DMS53 treated with DMSO at 0.1 percent for 48 hours (cell line): ENCODE data around the gene SMIM3.
"Not testable (repeated sequence)": the region's sequence is repeated elsewhere in the genome, so short reads cannot be mapped to it uniquely, and the experiment has no call there.

Source experiments
- DNase-seq: peaks from one replicate; lab custom pipeline; 2025; ENCODE audit not compliant: unreplicated experiment; lab: John Stamatoyannopoulos, UW

SMIM3 gene

GRCh38 chr5:150793423-150793888, 14.9 kb downstream of the SMIM3 start:
- not testable (repeated sequence) for DNase-seq

DNA sequence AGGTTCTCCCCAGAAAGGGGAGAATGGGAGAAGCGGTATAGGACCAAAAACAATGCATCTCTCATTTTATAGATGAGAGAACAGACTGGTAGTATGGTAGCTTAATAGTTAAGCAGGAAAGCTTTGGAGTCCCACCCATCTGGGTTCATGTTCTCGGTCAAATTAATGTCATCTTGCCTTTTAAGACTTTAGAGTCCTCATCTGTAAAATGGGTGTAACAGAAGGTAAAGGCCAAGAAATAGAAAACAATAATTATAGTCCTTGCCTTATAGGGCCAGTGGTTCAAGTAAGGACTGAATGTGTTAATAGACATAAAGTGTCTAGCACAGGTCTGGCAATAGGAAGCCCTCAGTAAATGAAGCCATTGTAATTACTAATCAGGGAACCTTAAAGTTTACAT, 16.4 kb downstream of the SMIM3 start:
- no peak for DNase-seq

- DNase-seq, result no peak
Measured at GRCh38 chr5:150797384-150797783, 18.8 kb downstream of the SMIM3 start.

- DNase-seq, result peak; percentile 80
Measured at GRCh38 chr5:150801117-150801927, 22.8 kb downstream of the SMIM3 start.

DNA sequence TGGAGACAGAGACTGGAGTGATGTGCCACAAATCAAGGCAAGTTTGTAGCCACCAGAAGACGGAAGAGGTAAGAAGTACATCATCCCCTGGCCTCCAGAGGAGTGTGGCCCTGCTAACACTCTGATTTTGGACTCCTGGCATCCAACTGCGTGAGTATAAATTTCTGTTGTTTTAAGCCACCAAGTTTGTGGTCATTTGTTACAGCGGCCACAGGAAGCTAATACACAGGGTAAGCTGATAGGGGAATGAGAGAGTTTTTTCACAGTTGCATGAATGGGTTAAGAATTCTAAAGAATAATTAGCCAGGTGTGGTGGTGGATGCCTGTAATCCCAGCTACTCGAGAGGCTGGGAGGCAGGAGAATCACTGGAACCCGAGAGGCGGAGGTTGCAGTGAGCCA, 25.8 kb downstream of the SMIM3 start:
- DNase-seq, result no peak

DNA sequence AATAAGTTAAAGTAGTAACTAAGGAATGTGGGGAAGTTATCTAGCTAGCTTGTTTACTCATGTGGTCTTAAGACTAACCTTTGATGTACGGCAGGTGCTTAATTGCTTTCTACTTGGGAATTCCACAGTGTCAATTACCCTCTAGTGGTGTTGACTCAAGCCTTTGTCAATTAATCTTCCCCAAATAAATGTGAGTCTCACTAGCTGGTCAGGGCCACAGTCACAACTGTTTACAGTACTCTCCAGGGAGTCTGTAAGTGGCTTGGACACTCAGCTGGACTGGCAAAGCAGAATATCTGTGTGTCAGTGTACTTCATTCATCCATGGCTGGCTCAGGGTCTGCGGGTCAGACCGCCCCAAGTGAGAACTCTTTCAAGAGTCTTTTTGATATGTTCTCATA, 30.8 kb downstream of the SMIM3 start:
- peak; percentile 94 for DNase-seq

DNA sequence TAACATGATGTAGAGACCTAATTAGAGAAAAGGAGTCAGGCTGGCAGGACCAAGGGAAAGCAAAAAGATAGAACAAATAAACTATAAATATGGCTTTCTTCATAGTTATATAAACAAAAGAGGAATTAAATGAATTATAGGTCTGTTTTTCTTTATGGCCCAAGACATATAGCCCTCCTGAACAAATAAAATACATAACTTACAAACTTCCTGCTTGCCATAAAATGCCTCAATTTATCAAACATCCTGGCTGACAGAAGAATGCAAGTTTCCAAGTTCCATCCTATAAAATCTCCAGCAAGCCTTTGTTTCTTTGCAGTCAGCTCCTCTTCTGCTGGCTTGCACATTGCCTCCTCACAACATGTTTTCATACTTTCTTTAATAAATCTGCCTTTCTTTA, 36.5 kb downstream of the SMIM3 start:
- no peak for DNase-seq

DNA sequence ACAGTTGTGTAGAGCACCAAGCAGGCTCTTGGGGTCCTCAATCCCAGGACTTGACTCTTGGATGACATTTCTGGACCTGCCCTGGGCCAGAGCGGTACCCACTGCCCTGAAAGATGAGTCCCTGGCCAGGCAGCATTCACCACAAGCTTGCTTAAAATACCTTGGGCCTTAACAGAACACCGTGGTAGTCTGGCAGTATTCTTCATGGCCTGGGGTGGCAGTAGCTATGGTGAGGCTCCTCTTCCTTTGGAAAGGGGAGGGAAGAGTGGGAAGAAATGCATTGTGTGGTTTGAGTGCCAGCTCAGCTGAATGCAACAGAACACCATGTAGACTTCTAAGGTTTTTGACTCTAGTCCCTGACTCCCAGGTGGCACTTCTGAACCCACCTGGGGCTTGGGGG, 38.4 kb downstream of the SMIM3 start:
- no peak for DNase-seq

- DNase-seq, result no peak
Measured at GRCh38 chr5:150829744-150830143, 51.2 kb downstream of the SMIM3 start.

DNA sequence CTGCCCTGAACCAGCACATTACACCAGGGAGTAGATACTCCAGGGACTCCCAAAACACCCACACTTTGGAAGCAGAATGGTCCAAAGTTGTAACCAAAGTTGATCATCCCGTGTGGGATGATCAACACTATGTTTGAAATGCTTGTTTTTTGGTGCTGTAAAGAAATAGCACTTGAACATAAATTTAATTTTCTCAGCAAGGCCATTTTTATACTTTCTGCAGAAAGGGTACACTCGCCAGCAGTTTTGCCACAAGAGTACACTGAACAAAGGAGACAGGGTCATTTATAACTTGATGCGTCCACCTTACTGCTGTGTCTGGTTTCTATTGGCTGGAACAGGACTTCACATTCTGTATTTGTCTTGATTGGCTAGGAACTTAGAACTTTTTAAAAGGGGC, 53.3 kb downstream of the SMIM3 start:
- not testable (repeated sequence) for DNase-seq

- DNase-seq, result no peak
Measured at GRCh38 chr5:150836064-150836463, 57.5 kb downstream of the SMIM3 start.

DNA sequence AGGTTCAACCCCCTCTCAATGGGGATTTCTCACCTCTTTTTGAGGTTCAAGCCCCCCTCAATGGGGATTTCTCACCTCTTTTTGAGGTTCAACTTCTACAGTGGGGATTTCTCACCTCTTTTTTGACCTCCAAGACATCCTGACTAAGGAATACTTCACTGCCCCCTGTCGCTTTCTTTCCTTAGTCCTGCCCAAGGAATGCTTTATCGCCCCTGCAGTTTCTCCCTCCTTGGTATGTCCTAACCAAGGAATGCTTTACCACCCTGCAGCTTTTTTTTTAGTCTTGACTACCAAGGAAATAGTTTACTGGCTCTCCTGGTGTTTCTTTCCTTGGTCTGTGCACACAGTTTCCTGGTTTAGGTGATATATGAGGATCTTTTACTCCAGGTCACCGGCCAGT, 58.1 kb downstream of the SMIM3 start:
- no peak for DNase-seq

DNA sequence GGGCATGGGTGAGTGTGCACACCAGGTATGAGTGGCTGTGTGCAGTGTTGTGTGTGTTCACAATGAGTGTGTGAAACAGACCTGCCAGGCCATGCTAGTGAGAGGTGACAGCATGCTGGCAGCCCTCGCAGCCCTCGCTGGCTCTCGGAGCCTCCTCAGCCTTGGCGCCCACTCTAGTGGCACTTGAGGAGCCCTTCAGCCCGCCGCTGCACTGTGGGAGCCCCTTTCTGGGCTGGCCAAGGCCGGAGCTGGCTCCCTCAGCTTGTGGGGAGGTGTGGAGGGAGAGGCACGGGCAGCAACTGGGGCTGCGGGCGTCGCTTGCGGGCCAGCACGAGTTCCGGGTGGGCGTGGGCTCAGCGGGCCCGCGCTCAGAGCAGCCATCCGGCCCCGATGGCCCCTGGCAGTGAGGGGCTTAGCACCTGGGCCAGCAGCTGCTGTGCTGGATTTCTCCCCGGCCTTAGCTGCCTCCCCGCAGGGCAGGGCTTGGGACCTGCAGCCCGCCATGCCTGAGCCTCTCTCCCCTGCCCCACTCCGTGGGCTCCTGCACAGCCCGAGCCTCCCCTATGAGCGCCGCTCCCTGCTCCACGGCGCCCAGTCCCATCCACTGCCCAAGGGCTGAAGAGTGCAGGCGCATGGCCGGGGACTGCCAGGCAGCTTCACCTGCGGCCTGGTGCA, 66.8 kb downstream of the SMIM3 start:
- not testable (repeated sequence) for DNase-seq

DNA sequence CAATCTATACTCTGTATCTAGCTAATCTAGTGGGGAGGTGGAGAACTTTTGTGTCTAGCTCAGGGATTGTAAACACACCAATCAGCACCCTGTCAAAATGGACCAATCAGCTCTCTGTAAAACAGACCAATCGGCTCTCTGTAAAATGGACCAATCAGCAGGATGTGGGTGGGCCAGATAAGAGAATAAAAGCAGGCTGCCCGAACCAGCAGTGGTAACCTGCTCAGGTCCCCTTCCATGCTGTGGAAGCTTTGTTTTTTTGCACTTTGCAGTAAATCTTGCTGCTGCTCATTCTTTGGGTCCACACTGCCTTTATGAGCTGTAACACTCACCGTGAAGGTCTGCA, 67.7 kb downstream of the SMIM3 start, which contains the start of gene IRGM:
IRGM (plus strand) TSS at position 214 of the 346 bp plus-strand sequence. CDS start 1,603 bp downstream, outside the sequence.
- DNase-seq, result not testable (repeated sequence)
